ENCODE results near the gene STK24. TPM values are rescaled to one million over a fixed set of nuclear protein-coding genes. Genes with fewer than 3 reads are reported as not detected.

STK24 gene
- total and polyA plus RNA-seq, 2 of the 8 experiments (the other 6 are each of a cell fraction or from before 2014, with no cell fraction given) = 62.8 to 143 TPM

- no peak for TF ChIP-seq KDM5A (IDR thresholded peaks at IDR 0.05; ENCODE audit: low read length)
These were observed 126.9 kb downstream of the STK24 start (continued) for GRCh38 chr13:98450026-98450425.
